Skeletal muscle satellite cell (primary cell): ENCODE results near the gene CACFD1.

Experiments
- H3K27me3 ChIP-seq: 2 replicates; pipeline ENCODE4 v1.7.0; 2013; ENCODE audit warnings: low read length; ENCODE audit not compliant: control insufficient read depth, insufficient read depth
- H3K36me3 ChIP-seq: 2 replicates; pipeline ENCODE4 v1.7.0; 2013; ENCODE audit warnings: mild to moderate bottlenecking, control low read depth, low read length; ENCODE audit not compliant: insufficient read depth
- H3K4me1 ChIP-seq: 2 replicates; pipeline ENCODE4 v1.7.0; 2013; ENCODE audit warnings: low read length; ENCODE audit not compliant: control insufficient read depth, insufficient read depth
- H3K4me2 ChIP-seq: 2 replicates; pipeline ENCODE4 v1.7.0; 2013; ENCODE audit warnings: mild to moderate bottlenecking, low read length
- H3K4me3 ChIP-seq: 2 replicates; pipeline ENCODE4 v1.7.0; 2013; ENCODE audit warnings: low read length
- H3K9ac ChIP-seq: 2 replicates; pipeline ENCODE4 v1.7.0; 2013; ENCODE audit warnings: mild to moderate bottlenecking, low read depth, low read length, moderate library complexity
- H3K9me3 ChIP-seq: replicated peaks from 2 replicates; pipeline ENCODE4 v1.7.0; 2013; ENCODE audit warnings: mild to moderate bottlenecking, control low read depth, low read length

The CACFD1 gene

GRCh38 chr9:133489253-133490190 is 29.7 kb downstream of the CACFD1 start:
- Histone ChIP-seq H3K27me3 (peaks cover 2% of the 10 kb centered on the region), H3K9ac (no peak overlapping the region), H3K4me1 (peaks cover 14% of the 10 kb centered on the region), H3K4me3 (no peak overlapping the region), H3K36me3 (no peaks in the 10 kb centered on the region), H3K4me2 (no peak overlapping the region), H3K9me3 (no peaks in the 10 kb centered on the region)

GRCh38 chr9:133490201-133490681 is 30.5 kb downstream of the CACFD1 start:
- H3K9ac ChIP-seq: no peak overlapping the region
- H3K4me1 ChIP-seq: peaks cover 14% of the 10 kb centered on the region
- no peaks in the 10 kb centered on the region for H3K36me3 ChIP-seq
- H3K4me2 ChIP-seq: no peak overlapping the region
- H3K4me3 ChIP-seq: no peak overlapping the region
- no peaks in the 10 kb centered on the region for H3K9me3 ChIP-seq
- H3K27me3 ChIP-seq: peaks cover 2% of the 10 kb centered on the region

- Histone ChIP-seq H3K9ac (no peak overlapping the region), H3K4me1 (peaks cover 14% of the 10 kb centered on the region), H3K27me3 (peaks cover 2% of the 10 kb centered on the region), H3K4me2 (no peak overlapping the region), H3K36me3 (no peaks in the 10 kb centered on the region), H3K4me3 (no peak overlapping the region), H3K9me3 (no peaks in the 10 kb centered on the region)
Observed at GRCh38 chr9:133490865-133491655, 31.3 kb downstream of the CACFD1 start.

- H3K9me3 ChIP-seq: no peaks in the 10 kb centered on the region
- H3K9ac ChIP-seq: no peak overlapping the region
- H3K4me2 ChIP-seq: no peak overlapping the region
- peaks cover 2% of the 10 kb centered on the region for H3K27me3 ChIP-seq
- no peak overlapping the region for H3K4me3 ChIP-seq
- H3K4me1 ChIP-seq: peaks cover 14% of the 10 kb centered on the region
- no peaks in the 10 kb centered on the region for H3K36me3 ChIP-seq
Observed at GRCh38 chr9:133491656-133491925, 31.8 kb downstream of the CACFD1 start.

GRCh38 chr9:133492061-133493021 is 32.6 kb downstream of the CACFD1 start:
- peak overlapping the region; percentile 22 for H3K4me2 ChIP-seq
- H3K9ac ChIP-seq: peak overlapping the region; percentile 55
- H3K36me3 ChIP-seq: no peaks in the 10 kb centered on the region
- H3K9me3 ChIP-seq: no peaks in the 10 kb centered on the region
- peaks cover 8% of the 10 kb centered on the region for H3K27me3 ChIP-seq
- no peak overlapping the region for H3K4me3 ChIP-seq
- H3K4me1 ChIP-seq: peaks cover 14% of the 10 kb centered on the region

- Histone ChIP-seq H3K9ac (no peak overlapping the region), H3K36me3 (no peaks in the 10 kb centered on the region), H3K9me3 (no peaks in the 10 kb centered on the region), H3K4me3 (no peak overlapping the region), H3K4me2 (no peak overlapping the region), H3K27me3 (peaks cover 13% of the 10 kb centered on the region), H3K4me1 (peaks cover 14% of the 10 kb centered on the region)
Observed at GRCh38 chr9:133493428-133493827, 33.6 kb downstream of the CACFD1 start.

GRCh38 chr9:133493845-133494540 is 34.2 kb downstream of the CACFD1 start:
- peaks cover 19% of the 10 kb centered on the region for H3K27me3 ChIP-seq

GRCh38 chr9:133494636-133495326 is 35.0 kb downstream of the CACFD1 start:
- no peak overlapping the region for H3K4me3 ChIP-seq
- H3K4me1 ChIP-seq: peaks cover 14% of the 10 kb centered on the region
- no peaks in the 10 kb centered on the region for H3K9me3 ChIP-seq
- H3K4me2 ChIP-seq: no peak overlapping the region
- no peaks in the 10 kb centered on the region for H3K36me3 ChIP-seq
- no peak overlapping the region for H3K9ac ChIP-seq
- peaks cover 27% of the 10 kb centered on the region for H3K27me3 ChIP-seq

More at GRCh38 chr9:133493845-133494540, 34.2 kb downstream of the CACFD1 start:
- Histone ChIP-seq H3K4me1 (peaks cover 14% of the 10 kb centered on the region), H3K9me3 (no peaks in the 10 kb centered on the region), H3K36me3 (no peaks in the 10 kb centered on the region), H3K4me2 (no peak overlapping the region), H3K9ac (no peak overlapping the region), H3K4me3 (no peak overlapping the region)

- H3K4me3 ChIP-seq: no peak overlapping the region
- peaks cover 31% of the 10 kb centered on the region for H3K27me3 ChIP-seq
- H3K4me1 ChIP-seq: peaks cover 14% of the 10 kb centered on the region
- H3K9me3 ChIP-seq: no peaks in the 10 kb centered on the region
- H3K36me3 ChIP-seq: no peaks in the 10 kb centered on the region
- no peak overlapping the region for H3K9ac ChIP-seq
- no peak overlapping the region for H3K4me2 ChIP-seq
Observed at GRCh38 chr9:133495327-133496293, 35.8 kb downstream of the CACFD1 start.
